H9 (cell line): ENCODE results near the gene PIGK. TPM values are rescaled to one million over a fixed set of nuclear protein-coding genes. Genes with fewer than 3 reads are reported as not detected.

ENCODE experiments used
- DNase-seq: peaks from one replicate; pipeline ENCODE4 v3.0.0-alpha.2; 2017
- H2AFZ ChIP-seq: one replicate; pipeline ENCODE4 v1.6.1; 2013; ENCODE audit warnings: mild to moderate bottlenecking, low read length, control low read depth, moderate library complexity
- H2AK5ac ChIP-seq: 2 replicates; pipeline ENCODE4 v1.6.1; 2013; ENCODE audit warnings: low read length, control low read depth, mixed read lengths; ENCODE audit not compliant: insufficient read length
- H2BK120ac ChIP-seq: one replicate; pipeline ENCODE4 v1.6.1; 2013; ENCODE audit warnings: low read depth, mild to moderate bottlenecking, low read length, control low read depth, inconsistent platforms; ENCODE audit not compliant: poor library complexity, severe bottlenecking
- H2BK12ac ChIP-seq: 2 replicates; pipeline ENCODE4 v1.6.1; 2013; ENCODE audit warnings: low read length, control low read depth, mixed read lengths, low read depth; ENCODE audit not compliant: insufficient read length
- H2BK15ac ChIP-seq: 2 replicates; pipeline ENCODE4 v1.6.1; 2013; ENCODE audit warnings: low read depth, low read length, control low read depth
- H2BK20ac ChIP-seq: one replicate; pipeline ENCODE4 v1.6.1; 2013; ENCODE audit warnings: low read depth, mild to moderate bottlenecking, low read length, control low read depth, inconsistent platforms; ENCODE audit not compliant: poor library complexity, severe bottlenecking
- H2BK5ac ChIP-seq: 2 replicates; pipeline ENCODE4 v1.6.1; 2013; ENCODE audit warnings: low read length, control low read depth, mixed read lengths; ENCODE audit not compliant: insufficient read length
- H3K14ac ChIP-seq: 2 replicates; pipeline ENCODE4 v1.6.1; 2013; ENCODE audit warnings: low read length, control low read depth; ENCODE audit not compliant: insufficient read depth
- H3K18ac ChIP-seq: 2 replicates; pipeline ENCODE4 v1.6.1; 2013; ENCODE audit warnings: low read depth, mild to moderate bottlenecking, mixed read lengths, low read length, control low read depth; ENCODE audit not compliant: insufficient read length
- H3K23ac ChIP-seq: 2 replicates; pipeline ENCODE4 v1.6.1; 2013; ENCODE audit warnings: low read length, control low read depth, mixed read lengths, low read depth; ENCODE audit not compliant: insufficient read length
- H3K23me2 ChIP-seq: 2 replicates; pipeline ENCODE4 v1.6.1; 2013; ENCODE audit warnings: low read depth, mild to moderate bottlenecking, mixed read lengths, low read length, control low read depth; ENCODE audit not compliant: insufficient read length, poor library complexity, severe bottlenecking
- H3K27ac ChIP-seq: 2 replicates; pipeline ENCODE4 v1.5.1; 2013; ENCODE audit warnings: low read length, control low read depth, mixed read lengths, low read depth; ENCODE audit not compliant: insufficient read length
- H3K27me3 ChIP-seq: 2 replicates; pipeline ENCODE4 v1.6.1; 2013; ENCODE audit warnings: low read length, control low read depth, inconsistent platforms; ENCODE audit not compliant: insufficient read depth
- H3K4ac ChIP-seq: 2 replicates; pipeline ENCODE4 v1.6.1; 2013; ENCODE audit warnings: low read depth, mild to moderate bottlenecking, control low read depth, inconsistent platforms, low read length, moderate library complexity
- H3K4me1 ChIP-seq: 2 replicates; pipeline ENCODE4 v1.6.1; 2013; ENCODE audit warnings: low read length, control low read depth, inconsistent platforms; ENCODE audit not compliant: insufficient read depth
- H3K4me2 ChIP-seq: 2 replicates; pipeline ENCODE4 v1.6.1; 2013; ENCODE audit warnings: low read length, control low read depth, mixed read lengths; ENCODE audit not compliant: insufficient read length, insufficient read depth
- H3K56ac ChIP-seq: 2 replicates; pipeline ENCODE4 v1.6.1; 2013; ENCODE audit warnings: low read depth, mild to moderate bottlenecking, mixed read lengths, low read length, control low read depth; ENCODE audit not compliant: insufficient read length
- H3K79me1 ChIP-seq: 2 replicates; pipeline ENCODE4 v1.6.1; 2013; ENCODE audit warnings: low read depth, mild to moderate bottlenecking, moderate library complexity, low read length, control low read depth, inconsistent platforms; ENCODE audit not compliant: insufficient read depth, poor library complexity, severe bottlenecking
- H3K79me2 ChIP-seq: 2 replicates; pipeline ENCODE4 v1.6.1; 2013; ENCODE audit warnings: low read length, control low read depth, inconsistent platforms; ENCODE audit not compliant: insufficient read depth
- H3K9ac ChIP-seq: 2 replicates; pipeline ENCODE4 v1.6.1; 2013; ENCODE audit warnings: low read length, control low read depth, mixed read lengths; ENCODE audit not compliant: insufficient read length; ENCODE audit errors: extremely low read depth
- H3K9me3 ChIP-seq: one replicate; pipeline ENCODE4 v1.6.1; 2013; ENCODE audit warnings: low read depth, low read length, inconsistent platforms; ENCODE audit not compliant: control insufficient read depth
- H3T11ph ChIP-seq: one replicate; pipeline ENCODE4 v1.6.1; 2013; ENCODE audit warnings: mild to moderate bottlenecking, low read length, control low read depth, inconsistent platforms
- H4K20me1 ChIP-seq: one replicate; pipeline ENCODE4 v1.6.1; 2013; ENCODE audit not compliant: control insufficient read depth, insufficient read length, insufficient read depth
- H4K5ac ChIP-seq: 2 replicates; pipeline ENCODE4 v1.6.1; 2013; ENCODE audit warnings: low read depth, mild to moderate bottlenecking, mixed read lengths, low read length, control low read depth; ENCODE audit not compliant: insufficient read length
- H4K8ac ChIP-seq: replicated peaks from 2 replicates; pipeline ENCODE4 v1.6.1; 2013; ENCODE audit warnings: low read length, control low read depth, mixed read lengths, low read depth; ENCODE audit not compliant: insufficient read length
- H4K91ac ChIP-seq: 2 replicates; pipeline ENCODE4 v1.6.1; 2013; ENCODE audit warnings: low read depth, mild to moderate bottlenecking, moderate library complexity, mixed read lengths, low read length, control low read depth; ENCODE audit not compliant: insufficient read length
- H3K27ac Mint-ChIP-seq, 3 experiments: 2 replicates in 2 of 3; 3 replicates in 1 of 3; pipeline ENCODE4 v1.8.0; 2020 to 2021; ENCODE audit warnings: mixed read lengths in 3 of 3, mild to moderate bottlenecking in 1 of 3, moderate library complexity in 1 of 3
- H3K27me3 Mint-ChIP-seq: 2 replicates; pipeline ENCODE4 v1.8.0; 2021; ENCODE audit warnings: low read depth, mild to moderate bottlenecking, moderate library complexity, mixed read lengths
- H3K36me3 Mint-ChIP-seq, 3 experiments: 2 replicates in 2 of 3; 3 replicates in 1 of 3; pipeline ENCODE4 v1.8.0; 2020 to 2021; ENCODE audit warnings: low read depth in 3 of 3, mixed read lengths in 3 of 3; ENCODE audit not compliant: insufficient read depth in 1 of 3
- H3K4me1 Mint-ChIP-seq, 2 experiments: 2 replicates each; pipeline ENCODE4 v1.8.0; 2020; ENCODE audit warnings: mixed read lengths in 2 of 2
- H3K4me3 Mint-ChIP-seq, 2 experiments: 2 replicates in 1 of 2; 3 replicates in 1 of 2; pipeline ENCODE4 v1.8.0; 2020 to 2021; ENCODE audit warnings: mild to moderate bottlenecking in 2 of 2, mixed read lengths in 2 of 2, moderate library complexity in 1 of 2
- H3K9me3 Mint-ChIP-seq, 2 experiments: 2 replicates in 1 of 2; 3 replicates in 1 of 2; pipeline ENCODE4 v1.8.0; 2020; ENCODE audit warnings: mild to moderate bottlenecking in 2 of 2, mixed read lengths in 2 of 2, moderate library complexity in 1 of 2
- CTCF ChIP-seq: fragments of 200-600 bp; sonication (generic); conservative IDR thresholded peaks from 3 replicates; pipeline ENCODE4 v1.8.0; 2021; ENCODE audit warnings: antibody characterized with exemption, mild to moderate bottlenecking
- WGBS: extraction: QIAGEN DNeasy Blood & Tissue Kit; methylation state at CpG from one replicate; pipeline ENCODE4 v1.1.7; 2013; ENCODE audit warnings: missing lambda C conversion rate, low lambda C conversion rate, mixed read lengths; ENCODE audit not compliant: insufficient read length; ENCODE audit errors: extremely low coverage; 5-methylcytosine and 5-hydroxymethylcytosine counted together
- total RNA-seq: library from RNA; stranded (reverse); gene quantifications from 2 replicates; pipeline ENCODE4 v1.2.1, GENCODE V29; 2021

PIGK gene
- total RNA-seq, 1 experiment from 2014 or later = 22.1 TPM

- Histone ChIP-seq H3K27me3 (no peaks in the 10 kb centered on the region), H2AFZ (no peak overlapping the region), H3K23ac (no peak overlapping the region), H3K23me2 (no peaks in the 10 kb centered on the region), H3K9me3 (no peaks in the 10 kb centered on the region), H3K14ac (no peak overlapping the region), H3K79me1 (no peaks in the 10 kb centered on the region), H4K91ac (no peak overlapping the region), H3K4me2 (no peak overlapping the region), H3K56ac (no peak overlapping the region), H3K4ac (no peak overlapping the region), H3K9ac (no peak overlapping the region), H3K79me2 (no peaks in the 10 kb centered on the region), H4K5ac (no peak overlapping the region), H2AK5ac (no peak overlapping the region), H4K20me1 (no peaks in the 10 kb centered on the region), H2BK15ac (no peak overlapping the region), H2BK20ac (no peak overlapping the region), H3K18ac (no peak overlapping the region), H2BK5ac (no peak overlapping the region), H3K27ac (no peak overlapping the region), H2BK12ac (no peak overlapping the region), H3T11ph (no peak overlapping the region), H3K4me1 (no peaks in the 10 kb centered on the region), H2BK120ac (no peak overlapping the region), H4K8ac (no peak overlapping the region)
- no CpG with 5 or more reads among the region's 1 CpG for WGBS
- H3K4me1 Mint-ChIP-seq = no peaks in the 10 kb centered on the region
- H3K36me3 Mint-ChIP-seq = no peaks in the 10 kb centered on the region; a peak in 2 of 7 replicates
- peaks cover 0 to 7% of the 10 kb centered on the region in 2 experiments; a peak in 4 of 5 replicates for H3K9me3 Mint-ChIP-seq
- DNase-seq = no peak
- no peak overlapping the region; a peak in 1 of 7 replicates for H3K27ac Mint-ChIP-seq
- H3K4me3 Mint-ChIP-seq = no peak overlapping the region
- TF ChIP-seq CTCF = no peak
- H3K27me3 Mint-ChIP-seq = no peaks in the 10 kb centered on the region
Observed at GRCh38 chr1:77232829-77233228, 13.6 kb upstream of the PIGK start.
